D721Med (cell line): Measurements from ENCODE around the gene BDKRB1.
A peak's percentile ranks its signal among the peaks of the same experiment; 100 is the strongest.

Experiments
- DNase-seq: peaks from one replicate; pipeline ENCODE4 v3.0.0; 2011; ENCODE audit warnings: low spot score; ENCODE audit not compliant: insufficient read length
- FAIRE-seq: peaks from 2 replicates; lab custom pipeline; 2011; peaks lifted over from hg19 to GRCh38; lab: Jason Lieb, UNC
- TF ChIP-seq, protein P1 (sequence below): IDR thresholded peaks from 2 replicates; pipeline ENCODE4 v1.5.1; 2012; ENCODE audit warnings: mild to moderate bottlenecking, control low read depth; ENCODE audit not compliant: insufficient read depth; ENCODE audit errors: missing control alignments

Gene BDKRB1

GRCh38 chr14:96271421-96271762 lies 15.4 kb downstream of the BDKRB1 start:
- DNase-seq (no peak), FAIRE-seq (no peak)
- TF ChIP-seq, protein P1, sequence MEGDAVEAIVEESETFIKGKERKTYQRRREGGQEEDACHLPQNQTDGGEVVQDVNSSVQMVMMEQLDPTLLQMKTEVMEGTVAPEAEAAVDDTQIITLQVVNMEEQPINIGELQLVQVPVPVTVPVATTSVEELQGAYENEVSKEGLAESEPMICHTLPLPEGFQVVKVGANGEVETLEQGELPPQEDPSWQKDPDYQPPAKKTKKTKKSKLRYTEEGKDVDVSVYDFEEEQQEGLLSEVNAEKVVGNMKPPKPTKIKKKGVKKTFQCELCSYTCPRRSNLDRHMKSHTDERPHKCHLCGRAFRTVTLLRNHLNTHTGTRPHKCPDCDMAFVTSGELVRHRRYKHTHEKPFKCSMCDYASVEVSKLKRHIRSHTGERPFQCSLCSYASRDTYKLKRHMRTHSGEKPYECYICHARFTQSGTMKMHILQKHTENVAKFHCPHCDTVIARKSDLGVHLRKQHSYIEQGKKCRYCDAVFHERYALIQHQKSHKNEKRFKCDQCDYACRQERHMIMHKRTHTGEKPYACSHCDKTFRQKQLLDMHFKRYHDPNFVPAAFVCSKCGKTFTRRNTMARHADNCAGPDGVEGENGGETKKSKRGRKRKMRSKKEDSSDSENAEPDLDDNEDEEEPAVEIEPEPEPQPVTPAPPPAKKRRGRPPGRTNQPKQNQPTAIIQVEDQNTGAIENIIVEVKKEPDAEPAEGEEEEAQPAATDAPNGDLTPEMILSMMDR, result no peak

- no peak for DNase-seq
- FAIRE-seq, result no peak
These were observed 16.9 kb downstream of the BDKRB1 start for GRCh38 chr14:96272777-96273473.

GRCh38 chr14:96273629-96274028 lies 17.6 kb downstream of the BDKRB1 start:
- TF ChIP-seq, protein P1, result no peak
- DNase-seq, result no peak
- no peak for FAIRE-seq

More at GRCh38 chr14:96272777-96273473, 16.9 kb downstream of the BDKRB1 start:
- TF ChIP-seq, protein P1, result no peak

DNA sequence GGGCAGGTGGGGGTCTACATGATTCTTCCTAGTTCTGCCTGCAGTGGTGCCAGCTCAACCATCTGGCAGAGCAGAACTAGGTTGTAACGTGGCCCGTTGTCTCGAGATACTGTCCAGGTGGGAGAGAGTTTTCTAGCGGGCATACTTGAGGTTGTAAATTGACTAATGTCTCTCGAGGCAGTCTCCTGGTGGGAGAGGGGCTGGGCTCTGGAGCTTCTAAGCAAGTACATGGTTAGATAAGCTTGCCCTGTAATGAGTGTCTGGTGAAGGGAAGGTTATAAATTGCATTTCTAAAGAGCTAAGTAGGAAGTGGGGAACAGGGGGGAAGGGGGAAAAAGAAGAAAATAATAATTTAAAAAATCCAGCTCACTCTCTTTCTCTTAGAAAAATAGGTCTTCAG lies 18.1 kb downstream of the BDKRB1 start:
- no peak for FAIRE-seq

GRCh38 chr14:96274543-96274942 lies 18.5 kb downstream of the BDKRB1 start:
- TF ChIP-seq, protein P1, result no peak
- FAIRE-seq, result no peak
- DNase-seq, result no peak

More for the DNA sequence above, 18.1 kb downstream of the BDKRB1 start:
- no peak for DNase-seq
- TF ChIP-seq, protein P1, result no peak

GRCh38 chr14:96275177-96276112 lies 19.4 kb downstream of the BDKRB1 start:
- TF ChIP-seq, protein P1, result peak; percentile 83

More at GRCh38 chr14:96275177-96276112, 19.4 kb downstream of the BDKRB1 start:
- FAIRE-seq (no peak), DNase-seq (no peak)
